Measurements from ENCODE around the gene TRIM8. TPM values are rescaled to one million over a fixed set of nuclear protein-coding genes. Genes with fewer than 3 reads are reported as not detected.
A peak's percentile ranks its signal among the peaks of the same experiment; 100 is the strongest.

Gene TRIM8
- total and polyA plus RNA-seq, 9 of the 15 experiments (the other 6 are each of a cell fraction or from before 2014, with no cell fraction given): 1.7 to 26.0 (median 9.1) TPM

DNA sequence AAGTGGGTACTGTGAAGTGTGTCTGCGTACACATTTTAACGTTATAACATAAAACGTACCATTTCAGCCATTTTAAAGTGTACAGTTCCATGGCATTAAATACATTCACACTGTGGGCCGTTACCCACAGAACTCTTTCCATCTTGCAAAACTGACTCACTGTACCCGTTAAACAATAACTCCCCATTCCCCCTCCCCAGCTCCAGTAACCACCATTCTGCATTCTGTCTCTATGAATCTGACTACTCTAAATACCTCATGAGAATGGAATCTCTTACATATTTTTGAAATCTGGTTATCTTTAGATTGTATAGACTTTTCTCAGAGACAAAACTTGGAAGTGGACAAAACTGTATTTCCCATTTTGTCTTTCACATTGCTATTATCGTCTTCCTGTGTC lies 60.6 kb downstream of the TRIM8 start:
- H3K4me2 ChIP-seq (ENCODE audit: insufficient read depth, low read length): no peak overlapping the region
- peaks cover 1% of the 10 kb centered on the region; the same call in 1 of the 3 replicates for H3K79me2 ChIP-seq (ENCODE audit: control insufficient read depth, insufficient read depth, low read length)
- no peaks in the 10 kb centered on the region for H3K9me1 ChIP-seq (ENCODE audit: control insufficient read depth, insufficient read depth, low read length)
- H3K4me1 ChIP-seq (replicated peaks in 1 of 2; ENCODE audit: control insufficient read depth in 2 of 2, insufficient read depth in 2 of 2, low read length in 2 of 2): peaks cover 4 to 7% of the 10 kb centered on the region in 2 experiments; a peak in 2 of 5 replicates
- 92% methylated on average over 6 of the region's 6 CpGs for WGBS (ENCODE audit: insufficient coverage, low coverage, missing lambda C conversion rate)
- no peak for ATAC-seq
- H4K20me1 ChIP-seq (replicated peaks; ENCODE audit: control insufficient read depth, insufficient read depth, low read length): no peaks in the 10 kb centered on the region
- no peaks in the 10 kb centered on the region for H3K9me3 ChIP-seq (replicated peaks; ENCODE audit: control insufficient read depth, insufficient read depth, low read depth, low read length)
- POLR2A ChIA-PET: interaction anchor here (0.6 kb wide), 1 partner anchor 149 kb away, joined by 3 read pairs; the partner anchor contains the start of gene BORCS7
- no TSS peak for BruUV-seq (replicated peaks)
- in situ Hi-C loops (cut with MboI): no loop called here
- peak overlapping the region in 1 of 2 experiments; percentile 64; a peak in 1 of 4 replicates for H3K9ac ChIP-seq (ENCODE audit: insufficient read depth in 1 of 2, low read depth in 2 of 2, low read length in 2 of 2)
- no peaks in the 10 kb centered on the region for H3K36me3 ChIP-seq (ENCODE audit: control insufficient read depth, insufficient read depth, low read length)
- CTCF ChIA-PET (ENCODE audit: low intra/inter-chr PET ratio): no interaction called here
- intact Hi-C loops (cut with micrococcal nuclease): no loop called here
- TF ChIP-seq, protein P1, sequence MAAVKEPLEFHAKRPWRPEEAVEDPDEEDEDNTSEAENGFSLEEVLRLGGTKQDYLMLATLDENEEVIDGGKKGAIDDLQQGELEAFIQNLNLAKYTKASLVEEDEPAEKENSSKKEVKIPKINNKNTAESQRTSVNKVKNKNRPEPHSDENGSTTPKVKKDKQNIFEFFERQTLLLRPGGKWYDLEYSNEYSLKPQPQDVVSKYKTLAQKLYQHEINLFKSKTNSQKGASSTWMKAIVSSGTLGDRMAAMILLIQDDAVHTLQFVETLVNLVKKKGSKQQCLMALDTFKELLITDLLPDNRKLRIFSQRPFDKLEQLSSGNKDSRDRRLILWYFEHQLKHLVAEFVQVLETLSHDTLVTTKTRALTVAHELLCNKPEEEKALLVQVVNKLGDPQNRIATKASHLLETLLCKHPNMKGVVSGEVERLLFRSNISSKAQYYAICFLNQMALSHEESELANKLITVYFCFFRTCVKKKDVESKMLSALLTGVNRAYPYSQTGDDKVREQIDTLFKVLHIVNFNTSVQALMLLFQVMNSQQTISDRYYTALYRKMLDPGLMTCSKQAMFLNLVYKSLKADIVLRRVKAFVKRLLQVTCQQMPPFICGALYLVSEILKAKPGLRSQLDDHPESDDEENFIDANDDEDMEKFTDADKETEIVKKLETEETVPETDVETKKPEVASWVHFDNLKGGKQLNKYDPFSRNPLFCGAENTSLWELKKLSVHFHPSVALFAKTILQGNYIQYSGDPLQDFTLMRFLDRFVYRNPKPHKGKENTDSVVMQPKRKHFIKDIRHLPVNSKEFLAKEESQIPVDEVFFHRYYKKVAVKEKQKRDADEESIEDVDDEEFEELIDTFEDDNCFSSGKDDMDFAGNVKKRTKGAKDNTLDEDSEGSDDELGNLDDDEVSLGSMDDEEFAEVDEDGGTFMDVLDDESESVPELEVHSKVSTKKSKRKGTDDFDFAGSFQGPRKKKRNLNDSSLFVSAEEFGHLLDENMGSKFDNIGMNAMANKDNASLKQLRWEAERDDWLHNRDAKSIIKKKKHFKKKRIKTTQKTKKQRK (IDR thresholded peaks at IDR 0.05; ENCODE audit: borderline replicate concordance, low read depth, low read length): no peak
- TF ChIP-seq, protein P2, sequence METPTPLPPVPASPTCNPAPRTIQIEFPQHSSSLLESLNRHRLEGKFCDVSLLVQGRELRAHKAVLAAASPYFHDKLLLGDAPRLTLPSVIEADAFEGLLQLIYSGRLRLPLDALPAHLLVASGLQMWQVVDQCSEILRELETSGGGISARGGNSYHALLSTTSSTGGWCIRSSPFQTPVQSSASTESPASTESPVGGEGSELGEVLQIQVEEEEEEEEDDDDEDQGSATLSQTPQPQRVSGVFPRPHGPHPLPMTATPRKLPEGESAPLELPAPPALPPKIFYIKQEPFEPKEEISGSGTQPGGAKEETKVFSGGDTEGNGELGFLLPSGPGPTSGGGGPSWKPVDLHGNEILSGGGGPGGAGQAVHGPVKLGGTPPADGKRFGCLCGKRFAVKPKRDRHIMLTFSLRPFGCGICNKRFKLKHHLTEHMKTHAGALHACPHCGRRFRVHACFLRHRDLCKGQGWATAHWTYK (CRISPR knock-in tag; IDR thresholded peaks at IDR 0.05): no peak
- no peak overlapping the region for H3K27ac ChIP-seq (ENCODE audit: extremely low read depth, low read depth, low read length)
- H3K27me3 ChIP-seq (ENCODE audit: control insufficient read depth in 2 of 2, insufficient read depth in 2 of 2, low read length in 2 of 2): no peaks in the 10 kb centered on the region
- no peak overlapping the region for H2AFZ ChIP-seq (ENCODE audit: low read depth, low read length)
- no peak for FAIRE-seq
- H3K4me3 ChIP-seq: no peak overlapping the region
- DNase-seq (ENCODE audit: extremely low read depth in 1 of 4, low spot score in 3 of 4): no peak
